Duodenal mucosa (tissue), 2 donors: Measurements from ENCODE around the gene KCNN3.
A peak's percentile ranks its signal among the peaks of the same experiment; 100 is the strongest.

Experiments used
- H3K27ac ChIP-seq: one replicate; pipeline ENCODE4 v1.7.0; 2013; ENCODE audit warnings: low read depth, low read length
- H3K27me3 ChIP-seq, 2 donors: one replicate each; pipeline ENCODE4 v1.7.0; 2013; ENCODE audit warnings: low read length in 2 of 2, control low read depth in 1 of 2; ENCODE audit not compliant: insufficient read depth in 2 of 2, control insufficient read depth in 1 of 2
- H3K36me3 ChIP-seq, 2 donors: one replicate each; pipeline ENCODE4 v1.7.0; 2013; ENCODE audit warnings: low read length in 2 of 2, control low read depth in 1 of 2; ENCODE audit not compliant: insufficient read depth in 2 of 2, control insufficient read depth in 1 of 2
- H3K4me1 ChIP-seq, 2 donors: one replicate each; pipeline ENCODE4 v1.7.0; 2013; ENCODE audit warnings: low read length in 2 of 2, control low read depth in 1 of 2; ENCODE audit not compliant: insufficient read depth in 2 of 2, control insufficient read depth in 1 of 2
- H3K4me3 ChIP-seq, 2 donors: one replicate each; pipeline ENCODE4 v1.7.0; 2013; ENCODE audit warnings: low read length in 2 of 2, low read depth in 1 of 2
- H3K9ac ChIP-seq, 2 donors: one replicate each; pipeline ENCODE4 v1.7.0; 2013; ENCODE audit warnings: low read length in 2 of 2, low read depth in 1 of 2
- H3K9me3 ChIP-seq, 2 donors: one replicate each; pipeline ENCODE4 v1.7.0; 2013; ENCODE audit warnings: low read length in 2 of 2, control low read depth in 1 of 2; ENCODE audit not compliant: control insufficient read depth in 1 of 2

KCNN3 gene

GRCh38 chr1:154861607-154862094 is 8.4 kb downstream of the KCNN3 start:
- no peak overlapping the region for H3K4me3 ChIP-seq
- no peaks in the 10 kb centered on the region for H3K4me1 ChIP-seq
- H3K9me3 ChIP-seq, result no peaks in the 10 kb centered on the region
- H3K9ac ChIP-seq, result no peak overlapping the region
- H3K36me3 ChIP-seq, result no peaks in the 10 kb centered on the region
- H3K27ac ChIP-seq, result no peak overlapping the region
- peaks cover 6% of the 10 kb centered on the region in 2 donors for H3K27me3 ChIP-seq

GRCh38 chr1:154860156-154860870 is 9.8 kb downstream of the KCNN3 start:
- H3K27ac ChIP-seq, result peak overlapping the region; percentile 61
- H3K9me3 ChIP-seq, result no peaks in the 10 kb centered on the region
- no peaks in the 10 kb centered on the region for H3K4me1 ChIP-seq
- no peaks in the 10 kb centered on the region for H3K36me3 ChIP-seq
- no peak overlapping the region for H3K9ac ChIP-seq
- H3K4me3 ChIP-seq, result peak overlapping the region in 1 of 2 donors; percentile 32
- H3K27me3 ChIP-seq, result peaks cover 6% of the 10 kb centered on the region in 2 donors

- no peaks in the 10 kb centered on the region for H3K9me3 ChIP-seq
- peak overlapping the region; percentile 61 for H3K27ac ChIP-seq
- no peaks in the 10 kb centered on the region for H3K4me1 ChIP-seq
These were observed 10.3 kb downstream of the KCNN3 start for GRCh38 chr1:154859786-154860155.

GRCh38 chr1:154859151-154859785 is 10.8 kb downstream of the KCNN3 start:
- Histone ChIP-seq H3K27me3 (peaks cover 6% of the 10 kb centered on the region in 2 donors), H3K4me3 (peak overlapping the region in 1 of 2 donors; percentile 17), H3K27ac (no peak overlapping the region), H3K36me3 (no peaks in the 10 kb centered on the region), H3K9me3 (no peaks in the 10 kb centered on the region), H3K4me1 (no peaks in the 10 kb centered on the region), H3K9ac (no peak overlapping the region)

More at GRCh38 chr1:154859786-154860155, 10.3 kb downstream of the KCNN3 start:
- Histone ChIP-seq H3K27me3 (peaks cover 6% of the 10 kb centered on the region in 2 donors), H3K4me3 (peak overlapping the region in 1 of 2 donors; percentile 32), H3K9ac (no peak overlapping the region), H3K36me3 (no peaks in the 10 kb centered on the region)

- H3K36me3 ChIP-seq, result no peaks in the 10 kb centered on the region
- no peak overlapping the region for H3K9ac ChIP-seq
- H3K4me3 ChIP-seq, result no peak overlapping the region
- no peak overlapping the region for H3K27ac ChIP-seq
- H3K4me1 ChIP-seq, result no peaks in the 10 kb centered on the region
- H3K9me3 ChIP-seq, result no peaks in the 10 kb centered on the region
- H3K27me3 ChIP-seq, result peaks cover 5% of the 10 kb centered on the region in 2 donors
These were observed 12.5 kb downstream of the KCNN3 start for GRCh38 chr1:154857441-154858215.

GRCh38 chr1:154857022-154857421 is 13.1 kb downstream of the KCNN3 start:
- H3K36me3 ChIP-seq, result no peaks in the 10 kb centered on the region
- H3K27me3 ChIP-seq, result no peaks in the 10 kb centered on the region
- no peak overlapping the region for H3K9ac ChIP-seq
- H3K27ac ChIP-seq, result no peak overlapping the region
- H3K4me3 ChIP-seq, result no peak overlapping the region
- no peaks in the 10 kb centered on the region for H3K4me1 ChIP-seq
- no peaks in the 10 kb centered on the region for H3K9me3 ChIP-seq

- Histone ChIP-seq H3K36me3 (no peaks in the 10 kb centered on the region), H3K4me3 (no peak overlapping the region), H3K9me3 (no peaks in the 10 kb centered on the region), H3K27ac (no peak overlapping the region), H3K4me1 (no peaks in the 10 kb centered on the region), H3K27me3 (no peaks in the 10 kb centered on the region), H3K9ac (no peak overlapping the region)
These were observed 13.5 kb downstream of the KCNN3 start for GRCh38 chr1:154856544-154856943.

- H3K27ac ChIP-seq, result no peak overlapping the region
These were observed 14.0 kb downstream of the KCNN3 start for GRCh38 chr1:154856049-154856448.

GRCh38 chr1:154855186-154855851 is 14.8 kb downstream of the KCNN3 start:
- Histone ChIP-seq H3K9ac (no peak overlapping the region), H3K4me3 (no peak overlapping the region), H3K4me1 (no peaks in the 10 kb centered on the region), H3K27ac (no peak overlapping the region), H3K27me3 (no peaks in the 10 kb centered on the region), H3K36me3 (no peaks in the 10 kb centered on the region), H3K9me3 (no peaks in the 10 kb centered on the region)

More at GRCh38 chr1:154856049-154856448, 14.0 kb downstream of the KCNN3 start:
- Histone ChIP-seq H3K4me3 (no peak overlapping the region), H3K36me3 (no peaks in the 10 kb centered on the region), H3K9me3 (no peaks in the 10 kb centered on the region), H3K4me1 (no peaks in the 10 kb centered on the region), H3K9ac (no peak overlapping the region), H3K27me3 (no peaks in the 10 kb centered on the region)
